Adrenal gland (tissue), 5 donors: Measurements from ENCODE around the gene SMIM14.

Source experiments
- CTCF ChIP-seq, 6 experiments: fragments of 450-650 bp in 4 of 6; fragments of 200-600 bp in 2 of 6; sonication (generic) in 1 of 6; IDR thresholded peaks; 1 replicate in 5 of 6; 2 replicates in 1 of 6; pipeline versions ENCODE4 v1.5.1 to v1.8.0; 2016 to 2021; ENCODE audit warnings: antibody characterized with exemption in 6 of 6, mild to moderate bottlenecking in 2 of 6, moderate library complexity in 1 of 6
- POLR2A ChIP-seq, 2 donors: fragments of 450-650 bp; IDR thresholded peaks; one replicate each; pipeline ENCODE4 v1.6.1; 2017; ENCODE audit warnings: antibody characterized with exemption in 2 of 2, mild to moderate bottlenecking in 2 of 2, moderate library complexity in 1 of 2
- donor health status: DM: no; HTN: no; CAD: no.

- TF ChIP-seq CTCF (IDR thresholded peaks at IDR 0.05) = peak in 1 of 6 experiments; percentile 13
- TF ChIP-seq POLR2A (IDR thresholded peaks at IDR 0.05) = no peak
Observed at GRCh38 chr4:39591290-39591689, 47.4 kb downstream of the SMIM14 start.
